ENCODE results near the gene DLD. TPM values are rescaled to one million over a fixed set of nuclear protein-coding genes. Genes with fewer than 3 reads are reported as not detected.

DLD gene, protein sequence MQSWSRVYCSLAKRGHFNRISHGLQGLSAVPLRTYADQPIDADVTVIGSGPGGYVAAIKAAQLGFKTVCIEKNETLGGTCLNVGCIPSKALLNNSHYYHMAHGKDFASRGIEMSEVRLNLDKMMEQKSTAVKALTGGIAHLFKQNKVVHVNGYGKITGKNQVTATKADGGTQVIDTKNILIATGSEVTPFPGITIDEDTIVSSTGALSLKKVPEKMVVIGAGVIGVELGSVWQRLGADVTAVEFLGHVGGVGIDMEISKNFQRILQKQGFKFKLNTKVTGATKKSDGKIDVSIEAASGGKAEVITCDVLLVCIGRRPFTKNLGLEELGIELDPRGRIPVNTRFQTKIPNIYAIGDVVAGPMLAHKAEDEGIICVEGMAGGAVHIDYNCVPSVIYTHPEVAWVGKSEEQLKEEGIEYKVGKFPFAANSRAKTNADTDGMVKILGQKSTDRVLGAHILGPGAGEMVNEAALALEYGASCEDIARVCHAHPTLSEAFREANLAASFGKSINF
- 134 and 169 TPM in 2 replicates for polyA plus RNA-seq (2011; rRNA removed)
- 59.5 and 74.6 TPM in 2 replicates for polyA minus RNA-seq (2011; rRNA and poly(A)+ RNA removed)

DNA sequence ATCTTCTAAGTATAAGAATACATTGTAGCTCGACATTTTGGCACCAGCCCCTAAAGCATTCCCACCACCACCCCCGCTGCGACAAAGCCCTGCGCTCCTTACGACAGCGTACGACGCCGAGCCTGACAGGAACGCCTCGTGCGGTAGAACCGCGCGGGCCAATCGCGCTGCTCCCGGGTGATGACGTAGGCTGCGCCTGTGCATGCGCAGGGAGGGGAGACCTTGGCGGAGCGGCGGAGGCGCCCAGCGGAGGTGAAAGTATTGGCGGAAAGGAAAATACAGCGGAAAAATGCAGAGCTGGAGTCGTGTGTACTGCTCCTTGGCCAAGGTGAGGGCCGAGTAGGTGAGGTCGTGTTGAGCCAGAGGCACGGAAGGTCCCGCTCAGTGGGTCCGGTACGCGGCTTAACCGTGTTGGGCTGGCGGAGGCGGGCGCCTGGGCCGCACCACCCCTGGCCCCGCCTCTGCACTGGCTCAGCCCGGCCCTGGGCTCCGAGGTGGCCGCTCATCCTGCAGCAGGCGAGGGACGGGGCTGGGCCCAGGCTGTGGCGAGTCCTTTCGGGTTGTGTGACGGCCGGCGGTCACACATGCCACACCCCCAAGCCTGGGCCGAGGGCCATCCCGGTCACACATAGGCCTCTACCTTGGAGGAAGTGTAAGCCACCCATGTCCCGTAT is at the start of gene DLD:
Gene DLD, plus strand, starts transcription at position 222 of the 674 bp plus-strand sequence. Its CDS starts 68 bp downstream, at position 290.
- DNase-seq (ENCODE audit: low read depth, low spot score): peak; percentile 61
- CTCF ChIA-PET: interaction anchor here (1.6 to 4.1 kb wide), 3 partner anchors 12 to 255 kb away, joined by 4 to 25 read pairs (median 18); no protein-coding TSS in a partner anchor
- Histone ChIP-seq H3K4me3 (ENCODE audit: low read depth, low read length) (peak within 1 kb of the TSS; percentile 90), H3K9me3 (ENCODE audit: control insufficient read depth, insufficient read depth, low read length) (no peaks in the 10 kb centered on the region; the same call in 1 of the 2 replicates), H3K27ac (ENCODE audit: low read depth, low read length) (peak within 1 kb of the TSS; percentile 80), H3K27me3 (ENCODE audit: control insufficient read depth, insufficient read depth, low read length) (peaks cover 2% of the 10 kb centered on the region)
- TF ChIP-seq, protein P1, sequence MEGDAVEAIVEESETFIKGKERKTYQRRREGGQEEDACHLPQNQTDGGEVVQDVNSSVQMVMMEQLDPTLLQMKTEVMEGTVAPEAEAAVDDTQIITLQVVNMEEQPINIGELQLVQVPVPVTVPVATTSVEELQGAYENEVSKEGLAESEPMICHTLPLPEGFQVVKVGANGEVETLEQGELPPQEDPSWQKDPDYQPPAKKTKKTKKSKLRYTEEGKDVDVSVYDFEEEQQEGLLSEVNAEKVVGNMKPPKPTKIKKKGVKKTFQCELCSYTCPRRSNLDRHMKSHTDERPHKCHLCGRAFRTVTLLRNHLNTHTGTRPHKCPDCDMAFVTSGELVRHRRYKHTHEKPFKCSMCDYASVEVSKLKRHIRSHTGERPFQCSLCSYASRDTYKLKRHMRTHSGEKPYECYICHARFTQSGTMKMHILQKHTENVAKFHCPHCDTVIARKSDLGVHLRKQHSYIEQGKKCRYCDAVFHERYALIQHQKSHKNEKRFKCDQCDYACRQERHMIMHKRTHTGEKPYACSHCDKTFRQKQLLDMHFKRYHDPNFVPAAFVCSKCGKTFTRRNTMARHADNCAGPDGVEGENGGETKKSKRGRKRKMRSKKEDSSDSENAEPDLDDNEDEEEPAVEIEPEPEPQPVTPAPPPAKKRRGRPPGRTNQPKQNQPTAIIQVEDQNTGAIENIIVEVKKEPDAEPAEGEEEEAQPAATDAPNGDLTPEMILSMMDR (IDR thresholded peaks at IDR 0.05; ENCODE audit: low read depth, low read length): no peak
- POLR2A ChIA-PET: interaction anchor here (1.1 kb wide), 1 partner anchor 148 kb away, joined by 5 read pairs; no protein-coding TSS in a partner anchor

DNA sequence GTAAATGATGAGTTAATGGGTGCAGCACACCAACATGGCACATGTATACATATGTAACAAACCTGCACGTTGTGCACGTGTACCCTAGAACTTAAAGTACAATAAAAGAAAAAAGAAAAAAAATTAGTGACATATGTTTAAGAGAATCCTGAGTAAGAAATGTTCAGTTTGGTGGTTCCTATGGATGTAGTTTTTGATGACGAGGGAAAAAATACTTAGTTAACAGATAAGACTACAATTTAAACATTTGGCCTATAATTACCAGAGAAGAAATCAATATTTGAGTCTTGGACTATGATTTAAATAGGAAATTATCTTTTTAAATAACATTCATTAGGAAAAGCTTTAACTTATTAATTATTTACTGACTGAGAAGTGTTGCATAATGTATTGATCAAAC is 48.8 kb upstream of the DLD start:
- no peak for DNase-seq (ENCODE audit: low read depth, low spot score)
- ChIA-PET POLR2A (no interaction called here), CTCF (no interaction called here)

DNA sequence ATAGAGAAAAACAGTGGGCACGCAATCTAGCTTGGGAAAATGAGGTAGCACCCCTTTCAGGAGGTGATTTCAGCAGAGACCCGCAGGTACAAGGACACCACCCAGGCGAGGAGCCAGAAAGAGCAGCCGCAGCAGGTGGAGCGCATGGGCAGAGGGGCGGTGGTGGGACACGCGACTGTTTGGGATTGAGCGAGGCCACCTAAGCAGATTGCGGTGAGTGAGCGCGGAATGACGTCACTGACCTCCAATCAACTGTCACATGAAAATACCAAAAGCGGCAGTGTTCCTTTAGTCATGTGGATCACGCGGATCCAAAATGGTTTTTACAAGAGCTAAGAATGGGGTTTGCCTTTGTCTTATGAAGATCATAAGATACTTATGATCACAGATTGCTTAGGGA is 47.8 kb upstream of the DLD start:
- TF ChIP-seq, protein P1 (IDR thresholded peaks at IDR 0.05; ENCODE audit: low read depth, low read length): no peak
- CTCF ChIA-PET: no interaction called here
- POLR2A ChIA-PET: no interaction called here

More for the DNA sequence above, 48.8 kb upstream of the DLD start:
- H3K27ac ChIP-seq (ENCODE audit: low read depth, low read length): no peak overlapping the region
- TF ChIP-seq, protein P1 (IDR thresholded peaks at IDR 0.05; ENCODE audit: low read depth, low read length): no peak
- H3K9me3 ChIP-seq (ENCODE audit: control insufficient read depth, insufficient read depth, low read length): peaks cover 3% of the 10 kb centered on the region; the same call in 1 of the 2 replicates
- H3K27me3 ChIP-seq (ENCODE audit: control insufficient read depth, insufficient read depth, low read length): peaks cover 13% of the 10 kb centered on the region
- no peak overlapping the region for H3K4me3 ChIP-seq (ENCODE audit: low read depth, low read length)

DNA sequence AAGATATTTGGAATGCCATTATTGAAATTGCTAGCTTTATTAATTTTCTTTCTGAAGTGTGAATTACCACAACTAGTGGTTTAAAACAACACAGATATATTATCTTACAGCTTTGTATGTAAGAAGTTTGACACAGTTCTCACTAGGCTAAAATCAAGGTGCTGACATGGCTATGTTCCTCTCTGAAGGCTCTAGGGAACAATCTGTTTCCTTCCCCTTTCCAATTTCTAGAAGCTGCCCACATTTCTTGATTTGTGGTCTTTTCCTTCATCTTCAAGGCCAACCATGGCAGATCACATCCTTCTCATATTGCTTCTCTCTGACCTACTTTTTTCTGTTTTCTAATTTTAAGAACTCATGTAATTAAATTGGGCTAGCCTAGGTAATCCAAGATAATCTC is 44.7 kb upstream of the DLD start:
- ChIA-PET POLR2A (no interaction called here), CTCF (interaction anchor here (0.6 to 1.3 kb wide), 3 partner anchors 29 to 36 kb away, joined by 3 read pairs; no protein-coding TSS in a partner anchor)
- DNase-seq (ENCODE audit: low read depth, low spot score): no peak
- Histone ChIP-seq H3K27ac (ENCODE audit: low read depth, low read length) (no peak overlapping the region), H3K27me3 (ENCODE audit: control insufficient read depth, insufficient read depth, low read length) (peaks cover 6% of the 10 kb centered on the region), H3K4me3 (ENCODE audit: low read depth, low read length) (no peak overlapping the region), H3K9me3 (ENCODE audit: control insufficient read depth, insufficient read depth, low read length) (peaks cover 3% of the 10 kb centered on the region; the same call in 1 of the 2 replicates)
- TF ChIP-seq, protein P1 (IDR thresholded peaks at IDR 0.05; ENCODE audit: low read depth, low read length): no peak

More for the DNA sequence above, 47.8 kb upstream of the DLD start:
- Histone ChIP-seq H3K27ac (ENCODE audit: low read depth, low read length) (no peak overlapping the region), H3K27me3 (ENCODE audit: control insufficient read depth, insufficient read depth, low read length) (peaks cover 9% of the 10 kb centered on the region), H3K4me3 (ENCODE audit: low read depth, low read length) (no peak overlapping the region), H3K9me3 (ENCODE audit: control insufficient read depth, insufficient read depth, low read length) (peaks cover 3% of the 10 kb centered on the region; the same call in 1 of the 2 replicates)
- no peak for DNase-seq (ENCODE audit: low read depth, low spot score)

Data from AG04450 (cell line).